Suprapubic skin (tissue), 4 donors: ENCODE results near the gene GAP43.
"Not testable (repeated sequence)": the region's sequence is repeated elsewhere in the genome, so short reads cannot be mapped to it uniquely, and the experiment has no call there.

Experiments
- CTCF ChIP-seq, 2 donors: fragments of 200-600 bp in 1 of 2; fragments of 450-650 bp in 1 of 2; sonication (generic) in 1 of 2; IDR thresholded peaks; one replicate each; pipeline ENCODE4 v1.5.1; 2016 to 2019; ENCODE audit warnings: antibody characterized with exemption in 2 of 2, mild to moderate bottlenecking in 1 of 2, moderate library complexity in 1 of 2
- POLR2A ChIP-seq, 2 donors: fragments of 450-650 bp; IDR thresholded peaks; one replicate each; pipeline ENCODE4 v1.6.1; 2017; ENCODE audit warnings: antibody characterized with exemption in 2 of 2, mild to moderate bottlenecking in 2 of 2, moderate library complexity in 2 of 2
- POLR2AphosphoS5 ChIP-seq, 3 donors: sonication (generic); formaldehyde crosslinking; IDR thresholded peaks; one replicate each; pipeline ENCODE4 v1.6.1; 2017; ENCODE audit warnings: antibody characterized with exemption in 3 of 3

- TF ChIP-seq CTCF, POLR2AphosphoS5, POLR2A (IDR thresholded peaks at IDR 0.05): not testable (repeated sequence)
Observed at GRCh38 chr3:115752978-115753377, 129.7 kb downstream of the GAP43 start.
